LNCaP clone FGC (cell line): Measurements from ENCODE around the gene ESPN.
A peak's percentile ranks its signal among the peaks of the same experiment; 100 is the strongest.

Experiments
- DNase-seq: peaks from one replicate; pipeline ENCODE4 v3.0.0-alpha.2; 2011; ENCODE audit warnings: low read depth
- H3K4me3 ChIP-seq: 2 replicates; pipeline ENCODE4 v1.5.1; 2011; ENCODE audit warnings: mild to moderate bottlenecking, low read depth, low read length, control low read depth
- TF ChIP-seq, protein P1 (sequence below): IDR thresholded peaks from 2 replicates; pipeline ENCODE4 v1.5.1; 2012; ENCODE audit warnings: mild to moderate bottlenecking; ENCODE audit not compliant: control insufficient read depth, insufficient read depth; ENCODE audit errors: extremely low read depth

ESPN gene

DNA sequence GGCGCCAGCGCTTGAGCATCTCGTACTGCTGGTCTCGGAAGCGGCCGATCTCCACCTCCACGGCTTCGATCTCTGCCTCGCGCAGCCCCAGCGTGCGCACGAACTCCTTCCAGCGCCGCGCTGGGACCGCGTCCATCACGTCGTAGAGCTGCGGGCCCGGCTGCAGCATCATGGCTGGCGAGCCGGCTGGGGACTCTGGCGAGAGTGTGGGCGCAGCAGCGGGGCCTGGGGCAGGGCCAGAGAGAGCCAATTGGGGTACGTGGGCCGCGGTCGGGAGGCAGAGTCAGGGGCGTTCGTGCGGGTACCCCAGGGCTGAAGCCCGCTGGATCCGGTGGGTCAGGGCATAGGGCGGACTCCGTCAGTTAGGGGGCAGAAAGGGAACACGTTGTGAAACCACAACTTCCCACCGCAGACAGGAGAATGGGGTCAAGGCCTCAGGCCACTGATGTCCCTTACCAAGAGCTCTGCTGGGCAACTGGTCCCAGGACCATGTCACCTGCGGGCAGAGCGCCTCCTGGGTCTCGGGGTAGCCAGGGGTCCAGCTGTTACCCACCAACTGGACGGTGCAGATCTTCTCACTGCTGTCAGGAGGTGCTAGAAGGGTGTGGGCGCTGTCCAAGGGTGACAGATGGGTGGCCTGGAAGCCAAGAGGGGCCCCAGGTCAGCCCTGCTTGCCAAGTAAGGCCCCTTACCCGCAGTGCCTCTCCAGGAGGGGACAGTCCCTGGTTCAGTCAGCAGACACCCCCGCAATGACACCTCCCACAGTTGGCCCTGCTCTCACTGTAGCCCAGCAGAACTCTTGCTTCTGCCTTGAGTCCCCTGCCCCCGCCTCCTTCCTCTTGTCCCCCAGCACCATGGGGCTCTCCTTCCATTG lies 37.2 kb downstream of the ESPN start:
- no peak for DNase-seq
- H3K4me3 ChIP-seq: no peak overlapping the region
- TF ChIP-seq, protein P1, sequence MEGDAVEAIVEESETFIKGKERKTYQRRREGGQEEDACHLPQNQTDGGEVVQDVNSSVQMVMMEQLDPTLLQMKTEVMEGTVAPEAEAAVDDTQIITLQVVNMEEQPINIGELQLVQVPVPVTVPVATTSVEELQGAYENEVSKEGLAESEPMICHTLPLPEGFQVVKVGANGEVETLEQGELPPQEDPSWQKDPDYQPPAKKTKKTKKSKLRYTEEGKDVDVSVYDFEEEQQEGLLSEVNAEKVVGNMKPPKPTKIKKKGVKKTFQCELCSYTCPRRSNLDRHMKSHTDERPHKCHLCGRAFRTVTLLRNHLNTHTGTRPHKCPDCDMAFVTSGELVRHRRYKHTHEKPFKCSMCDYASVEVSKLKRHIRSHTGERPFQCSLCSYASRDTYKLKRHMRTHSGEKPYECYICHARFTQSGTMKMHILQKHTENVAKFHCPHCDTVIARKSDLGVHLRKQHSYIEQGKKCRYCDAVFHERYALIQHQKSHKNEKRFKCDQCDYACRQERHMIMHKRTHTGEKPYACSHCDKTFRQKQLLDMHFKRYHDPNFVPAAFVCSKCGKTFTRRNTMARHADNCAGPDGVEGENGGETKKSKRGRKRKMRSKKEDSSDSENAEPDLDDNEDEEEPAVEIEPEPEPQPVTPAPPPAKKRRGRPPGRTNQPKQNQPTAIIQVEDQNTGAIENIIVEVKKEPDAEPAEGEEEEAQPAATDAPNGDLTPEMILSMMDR: no peak

DNA sequence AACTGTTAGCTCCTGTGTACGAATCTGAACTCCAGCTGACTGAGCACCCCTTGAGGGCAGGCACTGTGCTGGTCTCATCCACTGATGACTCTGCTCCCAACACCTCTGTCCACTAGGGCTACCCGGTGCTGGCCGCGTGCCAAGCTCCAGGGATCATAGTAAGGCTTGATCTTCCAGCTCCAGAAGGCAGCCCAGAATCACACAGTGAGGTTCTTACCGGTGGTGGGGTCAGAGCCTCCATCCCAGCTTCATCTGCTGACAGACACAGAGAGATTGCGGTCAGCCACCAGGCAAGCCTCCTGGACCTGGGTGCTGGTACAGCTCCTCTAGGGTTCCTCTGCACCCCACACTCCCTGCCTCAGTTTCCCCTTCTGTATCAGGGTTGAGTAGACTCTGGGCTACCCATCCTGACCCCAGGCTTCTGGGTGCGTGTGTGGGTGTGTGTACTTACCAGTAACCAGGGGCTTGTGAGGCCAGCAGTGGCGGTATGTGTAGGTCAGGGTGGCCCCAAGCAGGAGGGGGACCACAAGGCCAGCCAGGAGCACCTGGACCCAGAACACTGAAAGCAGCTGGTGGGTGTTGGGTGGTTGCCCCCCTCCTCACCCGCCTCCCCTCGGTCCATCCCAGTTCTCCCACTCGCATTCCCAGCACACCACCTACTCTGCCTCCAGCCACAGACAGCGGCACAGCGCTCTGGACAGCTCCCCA lies 38.0 kb downstream of the ESPN start:
- no peak for DNase-seq
- no peak overlapping the region for H3K4me3 ChIP-seq
- TF ChIP-seq, protein P1: no peak

DNA sequence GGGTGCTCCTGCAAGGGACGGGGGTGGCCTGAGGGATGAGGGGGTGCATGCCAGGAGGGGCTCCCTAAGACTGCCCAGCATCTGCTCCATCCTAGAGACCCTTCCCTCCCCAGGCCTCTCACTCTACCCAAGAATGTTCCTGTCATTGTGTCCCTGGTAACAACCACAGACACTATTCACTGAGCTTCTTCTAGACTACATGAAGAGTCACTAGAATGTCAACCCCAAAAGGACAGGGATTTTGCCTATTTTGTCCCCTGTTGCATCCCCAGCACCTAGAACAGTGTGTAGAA lies 38.5 kb downstream of the ESPN start:
- DNase-seq: no peak
- no peak overlapping the region for H3K4me3 ChIP-seq
- TF ChIP-seq, protein P1: no peak

DNA sequence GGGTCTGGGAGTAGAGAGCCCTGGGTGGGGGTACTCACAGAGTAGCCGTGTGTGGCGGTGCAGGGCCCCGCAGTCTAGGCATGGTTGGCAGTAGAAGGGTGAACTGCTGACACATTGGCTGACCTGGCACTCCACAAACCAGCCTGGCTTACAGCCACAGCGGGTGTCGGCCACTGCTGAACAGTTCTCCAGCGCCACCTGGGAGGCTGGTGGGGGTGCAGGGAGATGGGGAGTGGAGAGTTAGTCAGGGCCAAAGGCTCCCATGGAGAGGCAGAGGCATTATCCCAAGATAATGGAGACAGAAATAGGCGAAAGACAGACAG lies 39.9 kb downstream of the ESPN start:
- no peak overlapping the region for H3K4me3 ChIP-seq
- peak; percentile 19 for DNase-seq
- TF ChIP-seq, protein P1: peak; percentile 67

DNA sequence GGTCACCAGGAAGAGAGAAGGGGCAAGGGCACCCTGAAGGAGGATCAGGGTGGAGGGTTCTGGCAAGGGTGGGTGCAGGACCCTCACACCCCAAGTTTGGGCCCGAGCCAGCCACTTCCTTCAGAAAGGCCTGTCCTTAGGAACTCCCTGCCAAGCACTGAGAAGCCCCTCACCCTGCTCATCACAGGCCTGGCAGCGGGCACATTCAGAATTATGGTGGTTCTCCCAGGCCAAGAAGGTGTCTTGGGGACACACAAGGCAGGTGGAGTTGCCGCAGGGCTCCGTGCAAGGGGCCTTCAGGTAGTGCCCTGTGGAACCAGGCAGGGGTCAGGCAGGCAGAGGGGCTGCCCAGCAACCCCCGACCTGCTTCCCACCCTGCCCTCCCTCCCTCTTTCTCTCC lies 40.3 kb downstream of the ESPN start:
- TF ChIP-seq, protein P1: no peak
- H3K4me3 ChIP-seq: no peak overlapping the region
- no peak for DNase-seq

GRCh38 chr1:6465461-6466005 lies 41.0 kb downstream of the ESPN start:
- H3K4me3 ChIP-seq: no peak overlapping the region
- TF ChIP-seq, protein P1: no peak
- no peak for DNase-seq

DNA sequence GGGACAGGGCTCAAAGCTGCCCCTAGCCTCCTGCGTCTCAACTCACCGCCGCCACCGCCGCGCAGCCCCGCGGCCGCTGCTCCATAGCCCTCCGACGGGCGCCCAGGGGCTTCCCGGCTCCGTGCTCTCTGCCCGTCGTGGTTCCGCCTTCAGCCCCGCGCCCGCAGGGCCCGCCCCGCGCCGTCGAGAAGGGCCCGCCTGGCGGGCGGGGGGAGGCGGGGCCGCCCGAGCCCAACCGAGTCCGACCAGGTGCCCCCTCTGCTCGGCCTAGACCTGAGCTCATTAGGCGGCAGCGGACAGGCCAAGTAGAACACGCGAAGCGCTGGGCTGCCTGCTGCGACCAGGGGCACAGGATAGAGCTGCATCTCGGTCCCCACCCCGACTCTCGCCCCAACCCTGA lies 41.4 kb downstream of the ESPN start, which contains the start of gene TNFRSF25:
TNFRSF25 (minus strand) TSS at position 151 of the 400 bp plus-strand sequence; CDS start at position 85, 66 bp downstream.
- no peak within 1 kb of the TSS for H3K4me3 ChIP-seq
- DNase-seq: no peak
- TF ChIP-seq, protein P1: no peak
